ENCODE measurements around the gene SP7.

DNA sequence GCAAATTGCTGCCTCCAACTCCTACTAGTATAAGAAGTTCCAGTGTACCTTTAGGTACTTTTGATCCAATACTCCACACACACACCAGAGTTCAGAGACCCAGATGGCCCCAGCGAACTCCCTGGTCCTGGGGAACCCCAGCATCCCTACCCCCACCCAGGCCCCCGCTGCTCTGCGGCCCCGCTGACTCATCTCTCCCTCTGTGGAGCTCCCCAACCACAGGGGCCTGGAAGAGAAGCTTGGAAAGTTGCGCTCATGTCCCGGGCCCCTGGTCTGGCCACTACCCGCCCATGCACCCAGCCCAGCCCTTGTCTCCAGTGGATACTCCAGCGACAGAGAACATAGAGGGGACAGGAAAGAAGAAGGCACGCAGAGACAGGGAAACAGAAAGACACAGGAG, 4.2 kb upstream of the SP7 start:
- TF ChIP-seq, protein P1, sequence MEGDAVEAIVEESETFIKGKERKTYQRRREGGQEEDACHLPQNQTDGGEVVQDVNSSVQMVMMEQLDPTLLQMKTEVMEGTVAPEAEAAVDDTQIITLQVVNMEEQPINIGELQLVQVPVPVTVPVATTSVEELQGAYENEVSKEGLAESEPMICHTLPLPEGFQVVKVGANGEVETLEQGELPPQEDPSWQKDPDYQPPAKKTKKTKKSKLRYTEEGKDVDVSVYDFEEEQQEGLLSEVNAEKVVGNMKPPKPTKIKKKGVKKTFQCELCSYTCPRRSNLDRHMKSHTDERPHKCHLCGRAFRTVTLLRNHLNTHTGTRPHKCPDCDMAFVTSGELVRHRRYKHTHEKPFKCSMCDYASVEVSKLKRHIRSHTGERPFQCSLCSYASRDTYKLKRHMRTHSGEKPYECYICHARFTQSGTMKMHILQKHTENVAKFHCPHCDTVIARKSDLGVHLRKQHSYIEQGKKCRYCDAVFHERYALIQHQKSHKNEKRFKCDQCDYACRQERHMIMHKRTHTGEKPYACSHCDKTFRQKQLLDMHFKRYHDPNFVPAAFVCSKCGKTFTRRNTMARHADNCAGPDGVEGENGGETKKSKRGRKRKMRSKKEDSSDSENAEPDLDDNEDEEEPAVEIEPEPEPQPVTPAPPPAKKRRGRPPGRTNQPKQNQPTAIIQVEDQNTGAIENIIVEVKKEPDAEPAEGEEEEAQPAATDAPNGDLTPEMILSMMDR (IDR thresholded peaks at IDR 0.05 in 4 of 5, conservative IDR thresholded peaks at IDR 0.05 in 1 of 5), result no peak
- TF ChIP-seq POLR2A (IDR thresholded peaks at IDR 0.05), result no peak
